Measurements from ENCODE around the gene SV2B. TPM values are rescaled to one million over a fixed set of nuclear protein-coding genes. Genes with fewer than 3 reads are reported as not detected.

Gene SV2B
- total and polyA plus RNA-seq, 2 donors from 2014 or later, result 0.17 to 3.9 TPM

DNA sequence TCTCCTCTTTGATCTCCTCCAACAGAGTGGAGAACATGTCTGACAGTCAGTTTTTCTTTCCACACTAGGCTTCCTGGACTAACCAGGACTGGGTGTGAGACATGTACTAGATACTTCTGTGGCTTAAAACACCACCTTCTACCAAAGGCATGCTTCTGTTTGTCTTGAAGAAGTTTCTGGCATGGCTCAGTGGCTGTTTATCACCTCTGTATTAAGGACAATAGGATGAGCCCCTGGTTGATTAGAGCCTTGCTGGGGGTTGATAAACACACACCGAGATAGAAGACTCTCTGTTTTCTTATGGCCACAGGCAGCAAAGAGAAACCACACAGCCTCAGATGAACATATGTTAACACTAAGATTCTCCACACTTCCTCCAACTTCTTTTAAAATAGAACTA, 40.5 kb downstream of the SV2B start:
- no peak for FAIRE-seq

DNA sequence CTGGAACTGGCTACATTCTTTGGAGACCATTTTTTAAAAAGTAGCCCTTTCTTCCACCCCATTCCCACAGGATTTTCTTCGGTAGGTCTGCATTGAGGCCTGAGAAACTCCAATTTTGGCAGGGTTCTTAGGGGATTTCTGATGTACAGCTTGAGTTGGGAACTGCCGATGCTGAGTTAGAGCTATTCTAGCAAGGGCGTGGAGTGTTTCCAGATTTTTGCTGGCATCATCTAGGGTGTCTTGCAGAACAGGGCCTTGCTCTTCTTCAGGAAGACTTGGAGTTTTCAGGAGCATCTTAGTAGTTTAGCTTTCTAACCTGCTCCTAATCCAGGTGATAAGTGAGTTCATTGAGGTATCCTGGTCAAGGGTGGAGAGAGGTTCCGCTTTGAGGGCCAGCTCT, 41.0 kb downstream of the SV2B start:
- DNase-seq (no peak), FAIRE-seq (no peak)
- H3K4me3 ChIP-seq (ENCODE audit: low read length in 3 of 3), result no peak overlapping the region
- H3K9me3 ChIP-seq (ENCODE audit: control insufficient read depth in 2 of 3, insufficient read depth in 1 of 3, low read length in 3 of 3), result peaks cover 0 to 2% (median 0%) of the 10 kb centered on the region in 3 donors
- H3K9ac ChIP-seq (ENCODE audit: low read length in 3 of 3), result no peak overlapping the region
- no peak overlapping the region for H3K27ac ChIP-seq (ENCODE audit: low read depth in 2 of 2, low read length in 2 of 2)
- no peaks in the 10 kb centered on the region for H3K27me3 ChIP-seq (ENCODE audit: control insufficient read depth, insufficient read depth, low read length)
- intact Hi-C loops (cut with DNase I), result no loop called here
- no peaks in the 10 kb centered on the region for H3K36me3 ChIP-seq (ENCODE audit: control insufficient read depth in 2 of 3, insufficient read depth in 3 of 3, low read length in 3 of 3)
- no peak for TF ChIP-seq CTCF (IDR thresholded peaks at IDR 0.05; ENCODE audit: borderline replicate concordance, extremely low read depth, insufficient read depth)
- H3K4me1 ChIP-seq (ENCODE audit: control insufficient read depth in 2 of 3, insufficient read depth in 2 of 3, low read depth in 1 of 3, low read length in 3 of 3), result no peaks in the 10 kb centered on the region

More for the DNA sequence above, 40.5 kb downstream of the SV2B start:
- Histone ChIP-seq H3K4me3 (ENCODE audit: low read length in 3 of 3) (no peak overlapping the region), H3K27ac (ENCODE audit: low read depth in 2 of 2, low read length in 2 of 2) (no peak overlapping the region), H3K9ac (ENCODE audit: low read length in 3 of 3) (no peak overlapping the region), H3K36me3 (ENCODE audit: control insufficient read depth in 2 of 3, insufficient read depth in 3 of 3, low read length in 3 of 3) (no peaks in the 10 kb centered on the region), H3K4me1 (ENCODE audit: control insufficient read depth in 2 of 3, insufficient read depth in 2 of 3, low read depth in 1 of 3, low read length in 3 of 3) (no peaks in the 10 kb centered on the region), H3K9me3 (ENCODE audit: control insufficient read depth in 2 of 3, insufficient read depth in 1 of 3, low read length in 3 of 3) (peaks cover 0 to 2% (median 0%) of the 10 kb centered on the region in 3 donors), H3K27me3 (ENCODE audit: control insufficient read depth, insufficient read depth, low read length) (no peaks in the 10 kb centered on the region)
- DNase-seq, result no peak
- intact Hi-C loops (cut with DNase I), result no loop called here
- TF ChIP-seq CTCF (IDR thresholded peaks at IDR 0.05; ENCODE audit: borderline replicate concordance, extremely low read depth, insufficient read depth), result no peak

GRCh38 chr15:91142106-91142744, 42.2 kb downstream of the SV2B start:
- Histone ChIP-seq H3K27me3 (ENCODE audit: control insufficient read depth, insufficient read depth, low read length) (no peaks in the 10 kb centered on the region), H3K9me3 (ENCODE audit: control insufficient read depth in 2 of 3, insufficient read depth in 1 of 3, low read length in 3 of 3) (peaks cover 0 to 2% (median 0%) of the 10 kb centered on the region in 3 donors), H3K4me1 (ENCODE audit: control insufficient read depth in 2 of 3, insufficient read depth in 2 of 3, low read depth in 1 of 3, low read length in 3 of 3) (no peaks in the 10 kb centered on the region), H3K27ac (ENCODE audit: low read depth in 2 of 2, low read length in 2 of 2) (no peak overlapping the region), H3K4me3 (ENCODE audit: low read length in 3 of 3) (no peak overlapping the region), H3K9ac (ENCODE audit: low read length in 3 of 3) (no peak overlapping the region), H3K36me3 (ENCODE audit: control insufficient read depth in 2 of 3, insufficient read depth in 3 of 3, low read length in 3 of 3) (no peaks in the 10 kb centered on the region)
- DNase-seq (peak in 1 of 5 donors; percentile 29), FAIRE-seq (no peak)
- intact Hi-C loops (cut with DNase I), result no loop called here
- TF ChIP-seq CTCF (IDR thresholded peaks at IDR 0.05; ENCODE audit: borderline replicate concordance, extremely low read depth, insufficient read depth), result no peak

- no peak for FAIRE-seq
- TF ChIP-seq CTCF (IDR thresholded peaks at IDR 0.05; ENCODE audit: borderline replicate concordance, extremely low read depth, insufficient read depth), result no peak
- no peak overlapping the region for H3K27ac ChIP-seq (ENCODE audit: low read depth in 2 of 2, low read length in 2 of 2)
- H3K36me3 ChIP-seq (ENCODE audit: control insufficient read depth in 2 of 3, insufficient read depth in 3 of 3, low read length in 3 of 3), result no peaks in the 10 kb centered on the region
- no peaks in the 10 kb centered on the region for H3K27me3 ChIP-seq (ENCODE audit: control insufficient read depth, insufficient read depth, low read length)
- H3K4me3 ChIP-seq (ENCODE audit: low read length in 3 of 3), result no peak overlapping the region
- H3K9me3 ChIP-seq (ENCODE audit: control insufficient read depth in 2 of 3, insufficient read depth in 1 of 3, low read length in 3 of 3), result peaks cover 0 to 2% (median 0%) of the 10 kb centered on the region in 3 donors
- DNase-seq, result no peak
- no peak overlapping the region for H3K9ac ChIP-seq (ENCODE audit: low read length in 3 of 3)
- no peaks in the 10 kb centered on the region for H3K4me1 ChIP-seq (ENCODE audit: control insufficient read depth in 2 of 3, insufficient read depth in 2 of 3, low read depth in 1 of 3, low read length in 3 of 3)
- intact Hi-C loops (cut with DNase I), result no loop called here
These were observed 42.9 kb downstream of the SV2B start for GRCh38 chr15:91142946-91143345.
